ENCODE data around the gene COL9A3. TPM values are rescaled to one million over a fixed set of nuclear protein-coding genes. Genes with fewer than 3 reads are reported as not detected.

The COL9A3 gene
- total RNA-seq, 2 experiments from 2014 or later: not detected

- Mint-ChIP-seq H3K27me3 (no peaks in the 10 kb centered on the region), H3K27ac (peak overlapping the region; percentile 74), H3K4me3 (no peak overlapping the region), H3K9me3 (no peaks in the 10 kb centered on the region), H3K4me1 (ENCODE audit: low read depth) (peaks cover 31% of the 10 kb centered on the region), H3K36me3 (ENCODE audit: low read depth) (peaks cover 59% of the 10 kb centered on the region)
- Histone ChIP-seq H3K36me3 (ENCODE audit: insufficient read depth, low read length) (peaks cover 58% of the 10 kb centered on the region), H3K4me3 (ENCODE audit: low read length) (no peak overlapping the region), H3K4me1 (ENCODE audit: insufficient read depth, low read length) (peaks cover 43% of the 10 kb centered on the region), H3K27ac (ENCODE audit: low read depth in 1 of 2, low read length in 2 of 2) (no peak overlapping the region), H3K9me3 (ENCODE audit: control insufficient read depth in 1 of 2, insufficient read depth in 1 of 2, low read length in 2 of 2) (no peaks in the 10 kb centered on the region), H3K27me3 (ENCODE audit: control insufficient read depth in 1 of 2, insufficient read depth in 2 of 2, low read length in 2 of 2) (no peaks in the 10 kb centered on the region)
- DNase-seq: no peak
- CTCF ChIA-PET: interaction anchor here (1.1 to 1.2 kb wide), 2 partner anchors 32 to 122 kb away, joined by 3 to 4 read pairs; no protein-coding TSS in a partner anchor
- POLR2A ChIA-PET: interaction anchor here (1.1 kb wide), 1 partner anchor 51 kb away, joined by 4 read pairs; the partner anchor contains the start of gene GID8
- intact Hi-C loops (cut with DNase I, micrococcal nuclease): no loop called here
- no peak for ATAC-seq (ENCODE audit: poor library complexity)
- no peak for TF ChIP-seq CTCF (IDR thresholded peaks at IDR 0.05)
Measured at GRCh38 chr20:62886709-62887058, 69.8 kb downstream of the COL9A3 start.

GRCh38 chr20:62887152-62887859 is 70.5 kb downstream of the COL9A3 start:
- intact Hi-C loops (cut with DNase I, micrococcal nuclease): no loop called here
- H3K27me3 Mint-ChIP-seq: no peaks in the 10 kb centered on the region
- H3K36me3 Mint-ChIP-seq (ENCODE audit: low read depth): peaks cover 59% of the 10 kb centered on the region
- no peak for TF ChIP-seq CTCF (IDR thresholded peaks at IDR 0.05)
- H3K4me3 ChIP-seq (ENCODE audit: low read length): no peak overlapping the region
- ChIA-PET POLR2A (interaction anchor here (0.6 to 1.3 kb wide), 4 partner anchors 12 to 75 kb away, joined by 3 to 4 read pairs (median 3); partner anchors contain the start of genes GID8 and TCFL5), CTCF (interaction anchor here (1.1 to 1.2 kb wide), 3 partner anchors 13 to 122 kb away, joined by 3 to 4 read pairs (median 3); no protein-coding TSS in a partner anchor)
- peaks cover 49% of the 10 kb centered on the region for H3K4me1 ChIP-seq (ENCODE audit: insufficient read depth, low read length)
- DNase-seq (peak in 11 of 14 experiments; percentile 14 to 80 (median 33)), ATAC-seq (ENCODE audit: poor library complexity) (no peak)
- no peaks in the 10 kb centered on the region for H3K9me3 ChIP-seq (ENCODE audit: control insufficient read depth in 1 of 2, insufficient read depth in 1 of 2, low read length in 2 of 2)
- H3K36me3 ChIP-seq (ENCODE audit: insufficient read depth, low read length): peaks cover 59% of the 10 kb centered on the region
- no peaks in the 10 kb centered on the region for H3K27me3 ChIP-seq (ENCODE audit: control insufficient read depth in 1 of 2, insufficient read depth in 2 of 2, low read length in 2 of 2)
- peak overlapping the region; percentile 74 for H3K27ac Mint-ChIP-seq
- H3K4me3 Mint-ChIP-seq: no peak overlapping the region
- H3K9me3 Mint-ChIP-seq: no peaks in the 10 kb centered on the region
- no peak overlapping the region for H3K27ac ChIP-seq (ENCODE audit: low read depth in 1 of 2, low read length in 2 of 2)
- peaks cover 37% of the 10 kb centered on the region for H3K4me1 Mint-ChIP-seq (ENCODE audit: low read depth)

- Histone ChIP-seq H3K9me3 (ENCODE audit: control insufficient read depth in 1 of 2, insufficient read depth in 1 of 2, low read length in 2 of 2) (no peaks in the 10 kb centered on the region), H3K36me3 (ENCODE audit: insufficient read depth, low read length) (peaks cover 64% of the 10 kb centered on the region), H3K4me3 (ENCODE audit: low read length) (no peak overlapping the region), H3K4me1 (ENCODE audit: insufficient read depth, low read length) (peaks cover 55% of the 10 kb centered on the region), H3K27ac (ENCODE audit: low read depth in 1 of 2, low read length in 2 of 2) (no peak overlapping the region), H3K27me3 (ENCODE audit: control insufficient read depth in 1 of 2, insufficient read depth in 2 of 2, low read length in 2 of 2) (no peaks in the 10 kb centered on the region)
- Mint-ChIP-seq H3K27me3 (no peaks in the 10 kb centered on the region), H3K4me3 (no peak overlapping the region), H3K4me1 (ENCODE audit: low read depth) (peaks cover 42% of the 10 kb centered on the region), H3K9me3 (no peaks in the 10 kb centered on the region), H3K36me3 (ENCODE audit: low read depth) (peaks cover 65% of the 10 kb centered on the region), H3K27ac (peak overlapping the region; percentile 74)
- DNase-seq (no peak), ATAC-seq (ENCODE audit: poor library complexity) (no peak)
- ChIA-PET CTCF (interaction anchor here (1.1 to 1.2 kb wide), 3 partner anchors 12 to 121 kb away, joined by 3 to 4 read pairs (median 3); no protein-coding TSS in a partner anchor), POLR2A (interaction anchor here (0.6 to 1.3 kb wide), 4 partner anchors 12 to 74 kb away, joined by 3 to 4 read pairs (median 3); partner anchors contain the start of genes GID8 and TCFL5)
- no peak for TF ChIP-seq CTCF (IDR thresholded peaks at IDR 0.05)
- intact Hi-C loops (cut with DNase I, micrococcal nuclease): no loop called here
Measured at GRCh38 chr20:62887860-62888239, 71.0 kb downstream of the COL9A3 start.
